Kidney (tissue), 14 donors: ENCODE results near the gene RPL6. TPM values are rescaled to one million over a fixed set of nuclear protein-coding genes. Genes with fewer than 3 reads are reported as not detected.
"Not testable (repeated sequence)": the region's sequence is repeated elsewhere in the genome, so short reads cannot be mapped to it uniquely, and the experiment has no call there.

ENCODE experiments used
- DNase-seq, 5 donors: peaks; one replicate each; pipeline ENCODE4 v3.0.0-alpha.2; 2013 to 2020
- FAIRE-seq: peaks from 2 replicates; lab custom pipeline; 2012; peaks lifted over from hg19 to GRCh38; lab: Jason Lieb, UNC
- H3K27ac ChIP-seq, 2 donors: one replicate each; pipeline ENCODE4 v1.7.0; 2013; ENCODE audit warnings: low read depth in 2 of 2, low read length in 2 of 2, inconsistent platforms in 1 of 2
- H3K27me3 ChIP-seq: one replicate; pipeline ENCODE4 v1.7.1; 2013; ENCODE audit warnings: low read length, inconsistent platforms; ENCODE audit not compliant: control insufficient read depth, insufficient read depth
- H3K36me3 ChIP-seq, 3 donors: one replicate each; pipeline versions ENCODE4 v1.7.0 to v1.7.1; 2013; ENCODE audit warnings: low read length in 3 of 3, control low read depth in 1 of 3, inconsistent platforms in 1 of 3; ENCODE audit not compliant: insufficient read depth in 3 of 3, control insufficient read depth in 2 of 3
- H3K4me1 ChIP-seq, 3 donors: one replicate each; pipeline versions ENCODE4 v1.7.0 to v1.7.1; 2013; ENCODE audit warnings: low read length in 3 of 3, inconsistent platforms in 1 of 3, low read depth in 1 of 3; ENCODE audit not compliant: control insufficient read depth in 2 of 3, insufficient read depth in 2 of 3
- H3K4me3 ChIP-seq, 3 donors: one replicate each; pipeline versions ENCODE4 v1.7.0 to v1.8.1; 2013; ENCODE audit warnings: low read length in 3 of 3, control low read depth in 1 of 3, inconsistent platforms in 1 of 3
- H3K9ac ChIP-seq, 3 donors: one replicate each; pipeline versions ENCODE4 v1.7.0 to v1.7.1; 2013; ENCODE audit warnings: low read length in 3 of 3, control low read depth in 1 of 3, inconsistent platforms in 1 of 3
- H3K9me3 ChIP-seq, 3 donors: one replicate each; pipeline versions ENCODE4 v1.7.0 to v1.7.1; 2013; ENCODE audit warnings: low read length in 3 of 3, control low read depth in 1 of 3, inconsistent platforms in 1 of 3; ENCODE audit not compliant: control insufficient read depth in 2 of 3, insufficient read depth in 1 of 3
- CTCF ChIP-seq: IDR thresholded peaks from 3 replicates; pipeline ENCODE4 v1.5.1; 2012; ENCODE audit warnings: mild to moderate bottlenecking, moderate library complexity, borderline replicate concordance; ENCODE audit not compliant: insufficient read depth; ENCODE audit errors: extremely low read depth
- intact Hi-C: fragments of 100-400 bp; cut with DNase I; formaldehyde crosslinking; loops from one replicate; pipeline ENCODE4 v1.11.1; 2022
- polyA plus RNA-seq: library from polyadenylated mRNA; stranded (reverse); fragments of 350-450 nt; fragmentation: Illumina TruSeq; extraction: RNeasy Lipid Tissue Mini Kit (QIAGEN cat#74804); gene quantifications from one replicate; pipeline ENCODE4 v1.2.3, GENCODE V29; 2014; ENCODE audit warnings: low read depth, low replicate concordance; ENCODE audit not compliant: insufficient read depth
- total RNA-seq: library from RNA; stranded (reverse); fragmentation: NEBNext Ultra II Directional; extraction: Animal tissue kit (Norgen Biotek cat#: 25700); gene quantifications from one replicate; pipeline ENCODE4 v1.2.1, GENCODE V29; 2021
- donor health status: control.
- donor health status: control.
- donor health status: control.
- donor health status: control.
- donor health status: control.
- donor health status: DM: yes; HTN: yes; CAD: no.
- donor health status: Normal renal cell carcinoma (clear cell type).

RPL6 gene
- total and polyA plus RNA-seq, 2 donors from 2014 or later, result 966 to 1,525 TPM

GRCh38 chr12:112458330-112458729, 48.9 kb upstream of the RPL6 start:
- TF ChIP-seq CTCF, result no peak
- no peak for FAIRE-seq
- Histone ChIP-seq H3K27me3 (no peaks in the 10 kb centered on the region), H3K9me3 (no peaks in the 10 kb centered on the region), H3K27ac (no peak overlapping the region), H3K36me3 (peaks cover 4 to 24% (median 13%) of the 10 kb centered on the region in 3 donors), H3K4me3 (no peak overlapping the region), H3K9ac (no peak overlapping the region), H3K4me1 (no peaks in the 10 kb centered on the region)
- intact Hi-C loops, result no loop called here
- DNase-seq, result no peak

GRCh38 chr12:112457142-112457541, 47.7 kb upstream of the RPL6 start:
- FAIRE-seq, intact Hi-C loops, H3K27me3 ChIP-seq, H3K4me1 ChIP-seq, H3K27ac ChIP-seq, H3K4me3 ChIP-seq, DNase-seq, H3K9ac ChIP-seq, H3K9me3 ChIP-seq: not testable (repeated sequence)
- peaks cover 4 to 24% (median 14%) of the 10 kb centered on the region in 3 donors for H3K36me3 ChIP-seq

GRCh38 chr12:112456029-112456428, 46.6 kb upstream of the RPL6 start:
- H3K4me1 ChIP-seq, result no peaks in the 10 kb centered on the region
- TF ChIP-seq CTCF, result no peak
- DNase-seq (no peak), FAIRE-seq (no peak)
- no peaks in the 10 kb centered on the region for H3K9me3 ChIP-seq
- intact Hi-C loops, result no loop called here
- no peak overlapping the region for H3K4me3 ChIP-seq
- peaks cover 4 to 24% (median 17%) of the 10 kb centered on the region in 3 donors for H3K36me3 ChIP-seq
- no peak overlapping the region for H3K9ac ChIP-seq
- H3K27me3 ChIP-seq, result no peaks in the 10 kb centered on the region
- no peak overlapping the region for H3K27ac ChIP-seq

GRCh38 chr12:112450725-112451124, 41.3 kb upstream of the RPL6 start:
- Histone ChIP-seq H3K9me3 (no peaks in the 10 kb centered on the region), H3K27me3 (no peaks in the 10 kb centered on the region), H3K4me3 (no peak overlapping the region), H3K9ac (no peak overlapping the region), H3K36me3 (peaks cover 0 to 15% (median 14%) of the 10 kb centered on the region in 3 donors), H3K27ac (no peak overlapping the region), H3K4me1 (no peaks in the 10 kb centered on the region)
- DNase-seq, result no peak
- FAIRE-seq, result no peak
- no peak for TF ChIP-seq CTCF
- intact Hi-C loops, result no loop called here

GRCh38 chr12:112448165-112448564, 38.8 kb upstream of the RPL6 start:
- H3K9ac ChIP-seq, H3K27ac ChIP-seq, FAIRE-seq, H3K4me3 ChIP-seq, H3K4me1 ChIP-seq, intact Hi-C loops, H3K9me3 ChIP-seq, H3K27me3 ChIP-seq, DNase-seq: not testable (repeated sequence)
- H3K36me3 ChIP-seq, result peaks cover 0 to 10% (median 6%) of the 10 kb centered on the region in 3 donors
